GM12874 (cell line): ENCODE measurements around the gene NMT1.

Experiments used
- CTCF ChIP-seq: IDR thresholded peaks from 2 replicates; pipeline ENCODE4 v1.5.1; 2011; ENCODE audit warnings: low read depth, mild to moderate bottlenecking, control low read depth, low read length, moderate library complexity; ENCODE audit not compliant: insufficient read depth

Gene NMT1

DNA sequence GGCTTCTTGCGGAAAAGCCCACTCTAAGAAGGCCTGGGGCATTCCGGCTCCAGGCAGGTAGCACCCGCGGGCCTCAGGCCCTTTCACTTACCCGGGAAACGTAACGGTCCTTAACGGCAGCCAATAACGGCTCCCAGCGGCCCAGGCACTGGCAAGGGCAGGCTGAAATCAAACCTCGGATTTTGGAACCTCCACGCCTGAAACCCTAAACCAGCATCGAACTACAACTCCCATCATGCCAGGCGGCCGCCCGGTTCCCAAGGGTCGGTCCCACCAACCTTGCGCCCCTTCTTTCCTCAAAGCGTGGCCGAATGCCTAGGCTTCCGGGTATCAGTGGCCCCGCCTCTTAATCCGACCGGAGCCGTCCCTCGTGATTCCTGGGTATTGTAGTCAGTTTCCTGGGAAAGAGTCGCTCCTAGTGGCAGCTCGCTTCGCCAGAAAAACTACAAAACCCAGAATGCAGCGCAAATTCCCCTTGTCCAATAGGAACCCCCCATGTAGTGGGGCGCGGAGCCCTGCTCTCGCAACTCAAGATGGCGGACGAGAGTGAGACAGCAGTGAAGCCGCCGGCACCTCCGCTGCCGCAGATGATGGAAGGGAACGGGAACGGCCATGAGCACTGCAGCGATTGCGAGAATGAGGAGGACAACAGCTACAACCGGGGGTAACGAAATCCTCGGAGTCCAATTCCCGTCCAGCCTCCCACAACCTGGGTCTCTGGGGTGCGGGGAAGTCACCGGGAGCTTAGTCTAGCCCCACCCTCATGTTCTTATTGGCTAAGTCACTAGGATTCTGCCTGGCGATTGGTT, at the start of gene NMT1:
Gene NMT1 (plus strand): TSS at position 521 of the 809 bp plus-strand sequence. CDS start 13 bp downstream, at position 534.
- no peak for TF ChIP-seq CTCF

- TF ChIP-seq CTCF: no peak
These were observed 49.4 kb upstream of the NMT1 start for GRCh38 chr17:45011767-45012166.

DNA sequence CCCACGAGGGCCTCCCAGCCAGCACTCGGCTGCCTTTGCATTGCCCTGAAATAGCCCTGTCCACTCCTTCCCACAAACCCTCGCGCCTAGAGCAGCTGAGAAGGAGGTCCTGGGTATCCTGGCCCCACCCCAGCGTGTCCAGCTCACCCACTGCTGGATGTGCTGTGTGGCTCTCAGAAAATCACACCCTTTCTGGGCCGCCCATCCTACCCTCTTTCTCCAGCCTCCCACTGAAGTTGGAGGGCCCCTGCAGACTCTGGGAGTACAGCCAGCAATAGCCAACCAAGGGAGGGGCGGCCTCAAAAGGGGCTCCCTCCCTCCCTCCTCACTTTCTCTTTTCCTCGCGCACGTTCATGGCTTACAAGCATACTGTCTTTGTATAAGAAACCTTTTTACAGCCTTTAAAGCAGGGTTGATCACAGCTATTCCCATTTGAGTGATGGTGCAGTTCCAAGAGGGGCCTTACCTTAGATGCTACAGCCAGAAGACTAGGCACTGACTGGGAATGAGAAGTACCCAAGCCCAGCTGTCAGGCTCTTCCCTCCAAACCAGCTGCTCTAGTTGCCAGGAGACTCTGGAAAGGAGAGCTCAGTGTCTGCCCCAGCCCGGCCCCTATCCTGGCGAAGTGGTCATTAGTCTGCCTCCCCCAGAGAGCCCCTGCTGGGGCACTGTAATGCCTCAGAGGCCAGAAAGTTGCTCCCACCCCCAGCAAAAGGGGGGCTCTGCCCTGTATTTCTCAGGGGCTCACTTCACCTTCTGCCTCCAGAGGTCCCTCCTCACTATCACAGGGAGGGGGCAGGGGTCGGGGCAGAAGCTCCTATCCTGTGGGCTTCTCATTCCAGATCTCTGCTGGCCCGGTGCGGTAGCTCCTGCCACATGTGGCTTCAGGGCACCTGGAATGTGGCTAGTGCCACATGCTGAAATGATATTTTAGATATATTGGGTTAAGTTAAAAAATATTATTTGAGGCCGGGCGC, 47.8 kb upstream of the NMT1 start:
- no peak for TF ChIP-seq CTCF

GRCh38 chr17:45016237-45016636, 44.9 kb upstream of the NMT1 start:
- TF ChIP-seq CTCF: no peak

GRCh38 chr17:45016823-45017222, 44.3 kb upstream of the NMT1 start:
- peak; percentile 40 for TF ChIP-seq CTCF

DNA sequence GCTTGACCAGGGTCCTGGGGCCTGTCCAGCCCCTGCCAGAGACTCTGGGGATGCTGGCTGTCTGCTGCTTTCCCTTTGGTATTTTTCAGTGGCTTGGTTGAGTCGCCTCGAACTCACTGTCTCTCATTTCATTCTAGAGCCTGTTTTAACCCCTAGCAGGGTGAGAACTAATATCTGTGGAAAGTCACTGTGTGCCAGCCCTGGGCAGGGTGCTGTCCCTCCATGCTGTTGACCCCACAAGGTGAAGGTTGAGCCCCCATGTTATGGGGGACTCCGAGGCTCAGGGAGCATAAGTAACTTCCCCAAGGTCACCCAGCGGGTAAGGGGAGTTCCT, 42.6 kb upstream of the NMT1 start:
- no peak for TF ChIP-seq CTCF
